ENCODE results near the gene XPC. TPM values are rescaled to one million over a fixed set of nuclear protein-coding genes. Genes with fewer than 3 reads are reported as not detected.

The XPC gene
- total RNA-seq, 1 experiment from 2014 or later, result 24.3 TPM

DNA sequence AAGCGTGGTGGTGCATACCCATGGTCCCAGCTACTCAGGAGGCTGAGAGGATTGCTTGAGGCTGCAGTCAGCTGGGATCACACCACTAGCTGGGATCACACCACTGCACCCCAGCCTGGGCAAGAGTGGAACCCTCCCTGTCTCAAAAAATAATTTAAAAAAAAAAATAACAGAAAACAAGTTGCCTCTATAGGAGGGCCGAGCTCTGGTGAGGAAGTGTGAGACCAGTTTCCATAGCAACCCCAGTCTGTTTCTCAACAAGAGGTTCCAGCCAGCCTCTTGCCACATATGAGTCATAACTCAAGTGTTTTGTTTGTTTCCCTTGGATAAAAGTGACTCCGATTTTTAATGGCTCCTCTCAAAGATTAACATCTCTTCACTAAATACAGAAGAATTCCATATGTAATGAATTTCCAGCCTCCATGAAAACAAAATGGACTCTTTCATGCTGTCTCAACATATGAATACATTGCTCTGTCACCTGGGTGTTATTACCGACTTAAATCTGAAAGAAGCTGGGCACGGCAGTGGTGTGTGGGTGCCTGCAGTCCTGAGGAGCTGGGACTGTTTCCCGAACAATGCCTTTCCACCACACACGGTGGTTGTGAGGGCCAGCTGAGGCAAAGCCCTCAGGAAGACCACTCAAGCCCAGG lies 33.9 kb downstream of the XPC start:
- DNase-seq, result peak; percentile 74
- Mint-ChIP-seq H3K36me3 (ENCODE audit: insufficient read depth, unreplicated experiment) (peaks cover 47% of the 10 kb centered on the region), H3K4me1 (ENCODE audit: low read depth, unreplicated experiment) (peaks cover 17% of the 10 kb centered on the region), H3K9me3 (ENCODE audit: low read depth, unreplicated experiment) (no peaks in the 10 kb centered on the region), H3K27me3 (ENCODE audit: unreplicated experiment) (no peaks in the 10 kb centered on the region), H3K27ac (ENCODE audit: unreplicated experiment) (peak overlapping the region; percentile 94), H3K4me3 (ENCODE audit: low read depth, unreplicated experiment) (peak overlapping the region; percentile 27)
- no TSS peak for BruUV-seq (replicated peaks)
- CTCF ChIA-PET, result interaction anchor here (0.7 to 2.0 kb wide), 4 partner anchors 19 to 248 kb away, joined by 3 to 8 read pairs (median 6); partner anchors contain the start of genes CHCHD4 and TMEM43
- intact Hi-C loops (cut with micrococcal nuclease; ENCODE audit: unreplicated experiment), result loop anchor here (2.0 kb wide), 1 partner anchor 34 kb away; the partner anchor contains the start of genes LSM3 and XPC
- TF ChIP-seq, protein P1, sequence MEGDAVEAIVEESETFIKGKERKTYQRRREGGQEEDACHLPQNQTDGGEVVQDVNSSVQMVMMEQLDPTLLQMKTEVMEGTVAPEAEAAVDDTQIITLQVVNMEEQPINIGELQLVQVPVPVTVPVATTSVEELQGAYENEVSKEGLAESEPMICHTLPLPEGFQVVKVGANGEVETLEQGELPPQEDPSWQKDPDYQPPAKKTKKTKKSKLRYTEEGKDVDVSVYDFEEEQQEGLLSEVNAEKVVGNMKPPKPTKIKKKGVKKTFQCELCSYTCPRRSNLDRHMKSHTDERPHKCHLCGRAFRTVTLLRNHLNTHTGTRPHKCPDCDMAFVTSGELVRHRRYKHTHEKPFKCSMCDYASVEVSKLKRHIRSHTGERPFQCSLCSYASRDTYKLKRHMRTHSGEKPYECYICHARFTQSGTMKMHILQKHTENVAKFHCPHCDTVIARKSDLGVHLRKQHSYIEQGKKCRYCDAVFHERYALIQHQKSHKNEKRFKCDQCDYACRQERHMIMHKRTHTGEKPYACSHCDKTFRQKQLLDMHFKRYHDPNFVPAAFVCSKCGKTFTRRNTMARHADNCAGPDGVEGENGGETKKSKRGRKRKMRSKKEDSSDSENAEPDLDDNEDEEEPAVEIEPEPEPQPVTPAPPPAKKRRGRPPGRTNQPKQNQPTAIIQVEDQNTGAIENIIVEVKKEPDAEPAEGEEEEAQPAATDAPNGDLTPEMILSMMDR (IDR thresholded peaks at IDR 0.05; ENCODE audit: unreplicated experiment), result no peak

DNA sequence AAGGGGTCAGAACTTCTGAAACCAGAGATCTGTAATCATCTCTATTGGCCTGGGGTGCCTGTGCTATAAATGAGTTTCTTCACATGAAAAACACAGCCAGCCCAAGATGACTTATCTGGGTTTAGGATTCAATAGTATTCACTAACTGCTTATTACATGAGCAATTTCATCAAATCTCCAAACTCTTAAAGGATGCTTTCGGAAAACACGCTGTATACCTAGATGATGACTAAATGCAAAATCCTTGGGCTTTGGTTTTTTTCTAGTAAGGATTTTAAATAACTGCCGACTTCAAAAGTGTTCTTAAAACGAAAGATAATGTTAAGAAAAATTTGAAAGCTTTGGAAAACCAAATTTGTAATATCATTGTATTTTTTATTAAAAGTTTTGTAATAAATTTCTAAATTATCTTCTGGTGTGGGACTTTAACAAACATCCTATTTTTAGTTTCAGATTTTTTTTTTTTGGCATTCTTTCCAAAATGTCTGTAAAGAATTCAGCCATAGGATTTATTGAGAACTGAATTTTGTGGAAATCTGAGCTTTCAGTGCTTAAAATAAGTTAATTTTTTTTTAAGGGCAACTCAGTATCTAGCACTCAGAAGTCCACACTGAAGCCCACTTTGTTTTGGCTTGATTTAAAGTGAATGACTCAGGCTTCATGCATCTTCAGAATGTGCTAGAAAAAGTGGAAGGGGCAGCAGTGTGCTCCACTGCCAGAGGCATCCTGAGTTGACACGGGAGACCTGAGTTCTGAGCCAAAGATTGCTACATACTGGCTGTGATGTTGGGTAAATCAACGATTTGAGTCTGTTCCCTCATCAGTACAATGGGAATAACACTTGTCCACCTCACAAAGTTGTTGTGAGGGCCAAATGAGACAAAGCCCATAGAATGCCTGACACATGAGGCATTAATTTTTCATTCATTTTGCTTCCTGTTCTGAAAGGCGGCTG lies 34.9 kb downstream of the XPC start:
- intact Hi-C loops (cut with micrococcal nuclease; ENCODE audit: unreplicated experiment), result loop anchor here (2.0 kb wide), 1 partner anchor 35 kb away; the partner anchor contains the start of genes LSM3 and XPC
- CTCF ChIA-PET, result interaction anchor here (0.5 to 2.0 kb wide), 3 partner anchors 18 to 263 kb away, joined by 5 to 8 read pairs (median 8); partner anchors contain the start of genes CHCHD4 and TMEM43
- H3K9me3 Mint-ChIP-seq (ENCODE audit: low read depth, unreplicated experiment), result no peaks in the 10 kb centered on the region
- TF ChIP-seq, protein P1 (IDR thresholded peaks at IDR 0.05; ENCODE audit: unreplicated experiment), result no peak
- H3K4me3 Mint-ChIP-seq (ENCODE audit: low read depth, unreplicated experiment), result no peak overlapping the region
- peak overlapping the region; percentile 94 for H3K27ac Mint-ChIP-seq (ENCODE audit: unreplicated experiment)
- DNase-seq, result peak; percentile 34
- no peaks in the 10 kb centered on the region for H3K27me3 Mint-ChIP-seq (ENCODE audit: unreplicated experiment)
- H3K36me3 Mint-ChIP-seq (ENCODE audit: insufficient read depth, unreplicated experiment), result peaks cover 51% of the 10 kb centered on the region
- H3K4me1 Mint-ChIP-seq (ENCODE audit: low read depth, unreplicated experiment), result peaks cover 17% of the 10 kb centered on the region
- BruUV-seq (replicated peaks), result no TSS peak

DNA sequence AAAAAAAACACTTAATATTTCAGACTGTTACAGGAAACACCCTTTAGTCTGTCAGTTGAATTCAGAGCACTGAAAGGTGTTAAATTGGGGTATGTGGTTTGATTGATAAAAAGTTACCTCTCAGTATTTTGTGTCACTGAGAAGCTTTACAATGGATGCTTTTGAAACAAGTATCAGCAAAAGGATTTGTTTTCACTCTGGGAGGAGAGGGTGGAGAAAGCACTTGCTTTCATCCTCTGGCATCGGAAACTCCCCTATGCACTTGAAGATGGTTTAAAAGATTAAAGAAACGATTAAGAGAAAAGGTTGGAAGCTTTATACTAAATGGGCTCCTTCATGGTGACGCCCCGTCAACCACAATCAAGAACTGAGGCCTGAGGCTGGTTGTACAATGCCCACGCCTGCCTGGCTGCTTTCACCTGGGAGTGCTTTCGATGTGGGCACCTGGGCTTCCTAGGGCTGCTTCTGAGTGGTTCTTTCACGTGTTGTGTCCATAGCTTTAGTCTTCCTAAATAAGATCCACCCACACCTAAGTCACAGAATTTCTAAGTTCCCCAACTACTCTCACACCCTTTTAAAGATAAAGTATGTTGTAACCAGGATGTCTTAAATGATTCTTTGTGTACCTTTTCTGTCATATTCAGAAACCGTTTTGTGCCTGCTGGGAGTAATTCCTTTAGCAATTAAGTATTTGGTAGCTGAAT lies 35.7 kb downstream of the XPC start:
- no peak for DNase-seq

More for the DNA sequence above, 35.7 kb downstream of the XPC start:
- TSS peak; percentile 62 for BruUV-seq (replicated peaks)
- CTCF ChIA-PET, result no interaction called here
- Mint-ChIP-seq H3K27me3 (ENCODE audit: unreplicated experiment) (no peaks in the 10 kb centered on the region), H3K27ac (ENCODE audit: unreplicated experiment) (peak overlapping the region; percentile 27), H3K9me3 (ENCODE audit: low read depth, unreplicated experiment) (no peaks in the 10 kb centered on the region), H3K4me1 (ENCODE audit: low read depth, unreplicated experiment) (peaks cover 17% of the 10 kb centered on the region), H3K4me3 (ENCODE audit: low read depth, unreplicated experiment) (no peak overlapping the region), H3K36me3 (ENCODE audit: insufficient read depth, unreplicated experiment) (peaks cover 53% of the 10 kb centered on the region)
- TF ChIP-seq, protein P1 (IDR thresholded peaks at IDR 0.05; ENCODE audit: unreplicated experiment), result no peak
- intact Hi-C loops (cut with micrococcal nuclease; ENCODE audit: unreplicated experiment), result no loop called here

All from Calu3 (cell line).